ENCODE results near the gene IPCEF1.
"Not testable (repeated sequence)": the region's sequence is repeated elsewhere in the genome, so short reads cannot be mapped to it uniquely, and the experiment has no call there.

The IPCEF1 gene

GRCh38 chr6:154329350-154330170 is 27.0 kb downstream of the IPCEF1 start:
- no peak for DNase-seq

DNA sequence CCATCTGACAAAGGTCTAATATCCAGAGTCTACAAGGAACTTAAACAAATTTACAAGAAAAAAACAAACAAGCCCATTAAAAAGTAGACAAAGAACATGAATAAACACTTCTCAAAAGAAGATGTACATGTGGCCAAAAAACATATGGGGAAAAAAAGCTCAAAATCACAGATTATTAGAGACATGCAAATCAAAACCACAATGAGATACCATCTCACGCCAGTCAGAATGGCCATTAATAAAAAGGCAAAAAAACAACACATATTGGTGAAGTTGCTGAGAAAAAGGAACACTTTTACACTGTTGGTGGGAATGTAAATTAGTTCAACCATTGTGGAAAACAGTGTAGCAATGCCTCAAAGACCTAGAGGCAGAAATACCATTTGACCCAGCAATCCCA is 29.3 kb downstream of the IPCEF1 start:
- not testable (repeated sequence) for DNase-seq

DNA sequence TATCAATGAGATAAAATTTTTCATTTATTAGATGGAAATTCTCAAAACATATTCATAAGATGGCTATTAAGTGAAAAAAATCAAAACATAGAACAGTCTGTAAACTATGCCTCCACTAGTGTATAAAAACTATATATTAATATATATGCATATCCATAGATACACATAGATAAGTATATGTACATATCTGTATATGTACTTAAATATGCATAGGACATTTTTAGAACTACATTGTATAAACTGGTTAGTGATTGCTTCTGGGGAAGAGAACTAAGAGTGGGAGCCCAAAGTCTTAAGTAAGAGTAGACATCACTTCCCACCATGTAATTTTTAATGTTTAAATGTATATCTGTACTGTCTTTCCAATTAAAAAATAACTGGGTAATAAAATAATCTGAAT is 31.5 kb downstream of the IPCEF1 start:
- DNase-seq = no peak

DNA sequence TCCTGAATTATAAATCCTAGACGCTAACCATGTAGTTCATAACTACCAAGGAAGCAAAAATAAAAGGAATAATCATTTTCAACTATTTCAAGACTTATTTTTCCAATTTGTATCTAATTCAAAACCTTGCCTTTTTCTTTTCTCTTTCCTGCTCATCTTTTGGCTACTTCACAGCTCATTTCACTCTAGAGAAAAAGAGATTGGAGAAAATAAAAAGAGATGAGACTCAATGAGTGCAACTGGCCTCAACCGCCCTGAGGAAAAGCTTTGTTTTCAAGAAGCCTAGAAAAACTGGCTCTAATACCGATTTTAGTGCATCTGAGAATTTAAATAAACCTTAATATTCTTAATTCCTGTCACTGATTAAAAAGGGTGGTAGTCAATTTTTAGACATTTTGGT is 36.4 kb downstream of the IPCEF1 start:
- no peak for DNase-seq

- no peak for DNase-seq
These were observed 37.3 kb downstream of the IPCEF1 start for GRCh38 chr6:154319231-154319858.

DNA sequence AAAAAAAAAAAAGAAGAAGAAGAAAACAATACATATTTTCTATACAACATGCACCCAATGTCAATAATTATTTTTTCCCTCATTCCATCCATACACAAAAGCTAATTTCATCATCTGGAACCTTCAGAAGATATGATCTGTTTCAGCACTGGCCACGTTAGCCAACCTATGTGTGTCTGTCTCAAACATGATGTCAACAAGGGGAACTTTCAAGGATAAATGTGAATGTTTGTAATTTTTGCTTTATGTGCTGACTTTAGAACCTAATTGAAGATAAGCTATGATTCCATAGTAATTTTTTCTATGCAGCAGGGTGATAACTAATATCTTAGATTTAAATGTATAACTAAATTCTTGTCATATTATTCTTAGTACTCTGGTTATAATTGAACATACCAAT is 37.9 kb downstream of the IPCEF1 start:
- DNase-seq = no peak

- DNase-seq = no peak
These were observed 40.5 kb downstream of the IPCEF1 start for GRCh38 chr6:154316131-154316530.

DNA sequence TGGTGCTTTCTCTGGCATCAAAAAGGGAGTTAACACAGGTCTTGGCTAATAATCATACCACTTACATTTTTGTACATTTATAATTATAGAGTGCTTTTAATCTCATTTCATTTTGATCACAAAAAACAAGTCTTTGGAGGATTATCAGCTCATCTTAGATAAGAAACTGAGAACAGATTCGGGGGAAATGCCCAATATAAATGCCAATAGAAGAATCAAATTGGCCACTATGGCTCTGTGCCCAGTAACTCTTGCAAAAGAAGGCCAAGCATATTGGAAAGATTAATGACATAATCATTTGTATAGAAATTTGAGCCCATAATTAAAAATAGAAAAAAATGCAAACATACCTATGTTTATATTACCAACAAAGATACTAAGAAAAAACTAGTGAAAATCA is 42.5 kb downstream of the IPCEF1 start:
- DNase-seq = peak; percentile 26

GRCh38 chr6:154308986-154309385 is 47.6 kb downstream of the IPCEF1 start:
- DNase-seq = no peak

GRCh38 chr6:154307696-154308425 is 48.7 kb downstream of the IPCEF1 start:
- DNase-seq = no peak

GRCh38 chr6:154307147-154307546 is 49.5 kb downstream of the IPCEF1 start:
- DNase-seq = not testable (repeated sequence)

- DNase-seq = no peak
These were observed 49.9 kb downstream of the IPCEF1 start for GRCh38 chr6:154306696-154307095.

GRCh38 chr6:154304191-154304590 is 52.4 kb downstream of the IPCEF1 start:
- no peak for DNase-seq

- not testable (repeated sequence) for DNase-seq
These were observed 53.0 kb downstream of the IPCEF1 start for GRCh38 chr6:154303642-154304041.

DNA sequence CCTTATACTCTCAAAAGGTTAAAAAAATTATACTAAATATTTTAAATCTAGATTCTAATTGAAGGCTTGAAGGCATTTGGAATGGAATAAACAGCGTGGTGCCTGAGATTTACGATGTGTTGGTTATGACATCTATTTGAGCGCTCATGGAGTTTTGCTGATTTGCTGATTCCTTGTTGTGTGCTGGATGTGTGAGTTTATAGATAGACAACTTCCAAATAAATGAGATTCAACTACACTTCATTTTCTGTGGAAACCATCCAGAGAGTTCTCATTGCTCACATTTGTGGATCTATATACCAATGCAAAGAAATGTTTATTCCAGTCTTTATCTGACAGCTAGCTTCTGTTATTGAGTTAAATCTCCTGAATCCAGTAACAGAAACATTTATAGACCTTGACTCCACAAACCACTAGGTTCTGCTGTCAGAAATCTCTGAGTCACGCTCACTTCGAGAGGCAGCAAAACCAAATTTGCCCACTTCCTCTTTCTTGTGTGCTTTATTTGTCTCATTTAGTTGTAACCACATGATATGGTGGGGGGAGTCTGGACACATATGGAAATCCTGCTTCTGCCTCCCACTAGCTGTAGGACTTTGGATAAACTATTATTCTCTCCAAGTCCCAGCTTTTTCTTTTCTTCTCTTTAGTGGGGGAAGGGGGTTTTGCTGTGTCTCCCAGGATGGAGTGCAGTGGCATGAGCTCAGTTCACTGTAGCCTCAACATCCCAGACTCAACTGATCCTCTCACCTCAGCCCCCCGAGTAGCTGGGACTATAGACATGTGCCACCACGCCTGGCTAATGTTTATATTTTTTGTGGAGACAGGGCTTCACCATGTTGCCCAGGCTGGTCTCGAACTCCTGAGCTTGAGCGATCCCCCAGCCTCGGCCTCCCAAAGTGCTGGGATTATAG is 54.5 kb downstream of the IPCEF1 start:
- DNase-seq = no peak

- no peak for DNase-seq
These were observed 55.4 kb downstream of the IPCEF1 start for GRCh38 chr6:154301086-154301625.

DNA sequence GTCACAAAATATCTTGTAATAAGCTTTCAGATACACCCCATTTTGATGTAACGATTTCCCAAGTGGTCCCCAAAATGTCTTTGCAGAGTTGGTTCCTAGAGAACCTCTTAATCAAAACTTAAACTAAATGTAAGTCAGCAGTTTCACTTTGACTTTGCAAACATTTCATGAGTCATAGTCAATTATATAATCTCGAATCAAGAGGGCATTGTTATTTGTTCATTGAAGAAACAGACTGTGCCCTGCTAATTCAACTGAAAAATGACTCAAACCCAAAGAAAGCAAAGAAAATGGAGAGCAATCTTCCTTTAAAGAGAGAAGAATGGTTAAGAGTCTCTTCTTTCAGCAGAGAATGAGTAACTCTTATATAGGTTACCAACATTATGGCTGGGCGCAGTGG is 58.3 kb downstream of the IPCEF1 start:
- DNase-seq = no peak

- DNase-seq = no peak
These were observed 58.9 kb downstream of the IPCEF1 start for GRCh38 chr6:154297721-154298120.

- DNase-seq = no peak
These were observed 59.4 kb downstream of the IPCEF1 start for GRCh38 chr6:154297210-154297609.

DNA sequence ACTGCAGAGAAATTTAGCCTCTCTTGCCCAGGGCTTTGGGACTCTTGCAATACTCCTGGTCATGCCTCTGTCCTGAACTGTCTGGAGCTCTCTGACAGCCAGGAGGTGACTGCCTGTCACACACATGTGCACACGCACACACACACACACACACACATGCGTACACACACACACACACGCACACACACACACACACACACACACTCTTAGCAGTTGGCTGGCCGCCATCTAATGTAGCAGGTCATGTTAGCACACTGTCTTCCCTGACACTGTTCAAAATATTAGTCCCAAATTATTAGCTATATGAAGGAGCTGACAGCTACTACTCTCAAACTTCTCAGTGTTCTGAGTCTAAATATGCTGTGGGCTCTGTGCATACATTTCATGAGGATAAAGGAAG is 60.9 kb downstream of the IPCEF1 start:
- peak; percentile 36 for DNase-seq

DNA sequence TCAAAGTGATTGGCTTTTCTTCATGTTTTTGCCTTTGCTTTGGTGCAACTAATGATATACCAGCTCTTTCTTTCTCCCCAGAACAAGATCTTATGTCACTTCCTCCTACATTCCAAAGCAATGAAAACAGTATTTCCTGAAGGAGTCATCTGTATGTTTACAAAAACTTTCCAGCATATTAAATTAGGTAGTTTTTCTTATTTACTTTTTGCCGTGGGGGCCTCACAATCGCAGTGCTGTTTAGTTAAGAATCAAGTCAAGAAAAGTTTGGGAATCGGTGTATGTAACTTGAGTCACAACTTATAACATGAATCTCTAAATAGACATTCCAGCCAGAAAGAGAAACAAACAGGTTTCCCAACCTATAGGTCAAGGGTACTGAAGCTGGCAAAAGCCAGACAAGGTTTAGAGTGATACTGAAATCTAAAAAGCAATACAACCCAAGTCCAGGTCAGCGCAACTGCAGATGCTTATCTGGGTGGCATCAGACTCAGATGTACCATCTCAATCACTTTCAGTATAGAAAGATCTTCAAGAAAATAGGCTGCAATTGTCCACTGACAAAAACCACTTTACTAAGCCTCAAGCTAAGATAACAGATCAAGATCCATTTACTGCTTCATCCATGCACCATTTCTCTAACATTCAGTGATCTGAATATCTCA is 63.6 kb downstream of the IPCEF1 start:
- DNase-seq = no peak

GRCh38 chr6:154292066-154292465 is 64.5 kb downstream of the IPCEF1 start:
- DNase-seq = no peak

Measured in NCI-H1105 treated with DMSO at 0.1 percent for 48 hours (cell line).